Measurements from ENCODE around the gene TMEM41A.
"Not testable (repeated sequence)": the region's sequence is repeated elsewhere in the genome, so short reads cannot be mapped to it uniquely, and the experiment has no call there.

TMEM41A gene

DNA sequence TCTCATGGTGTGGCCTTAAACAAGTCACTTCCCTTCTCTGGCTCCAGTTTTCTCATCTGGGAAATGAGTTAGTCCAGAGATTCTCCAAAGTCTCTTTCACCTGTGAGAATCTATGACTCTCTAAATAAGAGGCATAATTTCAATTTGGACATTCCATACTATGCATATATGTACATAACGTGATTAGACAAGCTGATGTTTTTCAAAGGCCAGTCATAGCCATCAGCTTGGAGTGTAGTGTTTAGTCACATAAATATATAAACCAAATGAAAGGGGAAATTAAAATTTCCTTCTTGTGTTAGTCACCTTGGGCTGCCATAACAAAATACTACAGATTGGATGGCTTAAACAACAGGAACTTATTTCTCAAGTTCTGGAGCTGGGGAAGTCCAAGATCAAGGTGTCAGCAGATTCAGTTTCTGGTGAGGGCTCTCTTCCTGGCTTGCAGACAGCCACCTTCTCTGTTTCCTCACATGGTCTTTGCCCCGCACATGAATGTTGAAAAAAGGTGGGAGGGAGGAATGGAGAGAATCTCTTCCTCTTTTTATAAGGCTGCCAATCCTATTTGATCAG, 19.4 kb downstream of the TMEM41A start:
- Histone ChIP-seq H3K9ac (ENCODE audit: low read length) (no peak overlapping the region), H3K36me3 (ENCODE audit: control insufficient read depth, insufficient read depth, low read length) (peaks cover 9% of the 10 kb centered on the region), H3K27ac (ENCODE audit: low read depth, low read length) (no peak overlapping the region), H3K4me3 (ENCODE audit: low read length) (no peak overlapping the region), H3K27me3 (ENCODE audit: control insufficient read depth, insufficient read depth, low read length) (no peaks in the 10 kb centered on the region), H3K4me1 (ENCODE audit: control insufficient read depth, insufficient read depth, low read length) (no peaks in the 10 kb centered on the region)

DNA sequence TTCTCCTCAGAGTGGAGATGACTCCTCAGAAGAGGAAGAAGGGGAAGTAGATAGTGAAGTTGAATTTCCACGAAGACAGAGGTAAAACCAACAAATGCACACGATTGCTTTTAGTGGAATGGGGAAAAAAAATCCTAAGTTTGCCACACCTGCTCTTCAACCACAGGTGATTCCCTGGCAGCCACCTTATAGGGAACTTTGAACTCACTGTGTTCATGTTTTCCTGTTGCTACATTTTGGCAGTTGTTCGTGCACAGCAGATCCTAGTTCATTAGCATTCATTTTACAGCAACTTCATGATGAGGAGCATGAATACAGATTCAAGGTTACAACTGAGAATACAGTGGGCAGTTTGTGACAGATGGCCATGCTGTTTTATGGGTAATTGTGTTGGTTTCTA, 21.5 kb downstream of the TMEM41A start:
- Histone ChIP-seq H3K27ac (ENCODE audit: low read depth, low read length) (no peak overlapping the region), H3K36me3 (ENCODE audit: control insufficient read depth, insufficient read depth, low read length) (peaks cover 7% of the 10 kb centered on the region), H3K27me3 (ENCODE audit: control insufficient read depth, insufficient read depth, low read length) (no peaks in the 10 kb centered on the region), H3K9ac (ENCODE audit: low read length) (no peak overlapping the region), H3K4me3 (ENCODE audit: low read length) (no peak overlapping the region), H3K4me1 (ENCODE audit: control insufficient read depth, insufficient read depth, low read length) (no peaks in the 10 kb centered on the region)

- not testable (repeated sequence) for H3K27ac ChIP-seq (ENCODE audit: low read depth, low read length); H3K36me3 ChIP-seq (ENCODE audit: control insufficient read depth, insufficient read depth, low read length); H3K4me1 ChIP-seq (ENCODE audit: control insufficient read depth, insufficient read depth, low read length); H3K27me3 ChIP-seq (ENCODE audit: control insufficient read depth, insufficient read depth, low read length); H3K4me3 ChIP-seq (ENCODE audit: low read length); H3K9ac ChIP-seq (ENCODE audit: low read length)
Measured at GRCh38 chr3:185474922-185475321, 23.9 kb downstream of the TMEM41A start.

GRCh38 chr3:185473290-185473815, 25.5 kb downstream of the TMEM41A start:
- Histone ChIP-seq H3K4me1 (ENCODE audit: control insufficient read depth, insufficient read depth, low read length) (no peaks in the 10 kb centered on the region), H3K27ac (ENCODE audit: low read depth, low read length) (no peak overlapping the region), H3K4me3 (ENCODE audit: low read length) (no peak overlapping the region), H3K9ac (ENCODE audit: low read length) (no peak overlapping the region), H3K27me3 (ENCODE audit: control insufficient read depth, insufficient read depth, low read length) (no peaks in the 10 kb centered on the region), H3K36me3 (ENCODE audit: control insufficient read depth, insufficient read depth, low read length) (peaks cover 15% of the 10 kb centered on the region)

DNA sequence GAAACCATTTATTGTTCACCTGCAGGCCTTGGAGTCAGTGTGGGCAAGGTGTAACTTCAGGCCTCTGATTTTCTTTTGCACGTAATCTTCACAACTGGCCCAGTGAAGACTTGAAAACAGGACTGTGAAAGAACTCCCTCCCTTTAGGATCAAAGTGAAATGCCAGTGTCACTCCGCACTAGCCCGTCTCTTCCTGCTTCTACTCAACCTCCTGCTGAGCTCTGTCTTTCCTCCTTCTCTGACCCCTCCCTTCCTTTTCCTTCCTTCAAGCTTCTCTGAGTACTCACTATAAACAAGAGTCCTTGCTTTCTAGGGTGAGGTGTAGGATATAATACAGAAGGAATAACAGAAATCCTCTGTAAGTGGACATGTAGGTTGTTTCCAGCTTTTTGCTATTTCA, 28.5 kb downstream of the TMEM41A start:
- H3K4me1 ChIP-seq (ENCODE audit: control insufficient read depth, insufficient read depth, low read length): no peaks in the 10 kb centered on the region
- no peak overlapping the region for H3K4me3 ChIP-seq (ENCODE audit: low read length)
- no peak overlapping the region for H3K9ac ChIP-seq (ENCODE audit: low read length)
- H3K27ac ChIP-seq (ENCODE audit: low read depth, low read length): no peak overlapping the region
- H3K27me3 ChIP-seq (ENCODE audit: control insufficient read depth, insufficient read depth, low read length): no peaks in the 10 kb centered on the region
- peaks cover 12% of the 10 kb centered on the region for H3K36me3 ChIP-seq (ENCODE audit: control insufficient read depth, insufficient read depth, low read length)

DNA sequence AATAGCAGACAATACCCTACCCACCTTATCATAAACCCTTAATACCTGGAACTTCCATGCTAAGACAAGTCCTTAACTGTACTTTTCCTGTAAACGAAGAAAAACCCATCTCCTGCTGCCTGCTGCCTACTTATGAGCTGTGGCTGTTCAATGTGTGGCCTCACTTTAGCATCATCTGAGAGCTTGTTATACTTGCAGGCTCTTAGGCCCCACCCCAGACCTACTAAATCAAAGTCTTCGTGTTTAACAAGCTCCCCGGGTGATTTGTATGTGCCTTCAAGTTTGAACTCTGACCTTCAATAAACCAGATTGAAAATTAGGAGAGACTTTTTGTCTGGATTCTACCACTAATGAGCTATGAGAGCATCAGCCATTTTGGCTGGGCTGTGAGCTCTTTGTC, 29.3 kb downstream of the TMEM41A start:
- Histone ChIP-seq H3K9ac (ENCODE audit: low read length) (no peak overlapping the region), H3K36me3 (ENCODE audit: control insufficient read depth, insufficient read depth, low read length) (peaks cover 14% of the 10 kb centered on the region), H3K4me3 (ENCODE audit: low read length) (no peak overlapping the region), H3K27me3 (ENCODE audit: control insufficient read depth, insufficient read depth, low read length) (no peaks in the 10 kb centered on the region), H3K27ac (ENCODE audit: low read depth, low read length) (no peak overlapping the region), H3K4me1 (ENCODE audit: control insufficient read depth, insufficient read depth, low read length) (no peaks in the 10 kb centered on the region)

GRCh38 chr3:185466123-185466522, 32.7 kb downstream of the TMEM41A start:
- not testable (repeated sequence) for H3K4me3 ChIP-seq (ENCODE audit: low read length); H3K27me3 ChIP-seq (ENCODE audit: control insufficient read depth, insufficient read depth, low read length); H3K4me1 ChIP-seq (ENCODE audit: control insufficient read depth, insufficient read depth, low read length); H3K27ac ChIP-seq (ENCODE audit: low read depth, low read length); H3K9ac ChIP-seq (ENCODE audit: low read length)
- peaks cover 12% of the 10 kb centered on the region for H3K36me3 ChIP-seq (ENCODE audit: control insufficient read depth, insufficient read depth, low read length)

- Histone ChIP-seq H3K36me3 (ENCODE audit: control insufficient read depth, insufficient read depth, low read length) (peaks cover 12% of the 10 kb centered on the region), H3K4me3 (ENCODE audit: low read length) (no peak overlapping the region), H3K9ac (ENCODE audit: low read length) (no peak overlapping the region), H3K4me1 (ENCODE audit: control insufficient read depth, insufficient read depth, low read length) (no peaks in the 10 kb centered on the region), H3K27me3 (ENCODE audit: control insufficient read depth, insufficient read depth, low read length) (no peaks in the 10 kb centered on the region), H3K27ac (ENCODE audit: low read depth, low read length) (no peak overlapping the region)
Measured at GRCh38 chr3:185465471-185465870, 33.4 kb downstream of the TMEM41A start.

- Histone ChIP-seq H3K4me3 (ENCODE audit: low read length) (no peak overlapping the region), H3K27ac (ENCODE audit: low read depth, low read length) (no peak overlapping the region), H3K9ac (ENCODE audit: low read length) (no peak overlapping the region), H3K4me1 (ENCODE audit: control insufficient read depth, insufficient read depth, low read length) (no peaks in the 10 kb centered on the region), H3K36me3 (ENCODE audit: control insufficient read depth, insufficient read depth, low read length) (peaks cover 6% of the 10 kb centered on the region), H3K27me3 (ENCODE audit: control insufficient read depth, insufficient read depth, low read length) (no peaks in the 10 kb centered on the region)
Measured at GRCh38 chr3:185460719-185461350, 38.0 kb downstream of the TMEM41A start.

GRCh38 chr3:185460309-185460708, 38.5 kb downstream of the TMEM41A start:
- Histone ChIP-seq H3K4me3 (ENCODE audit: low read length) (no peak overlapping the region), H3K27me3 (ENCODE audit: control insufficient read depth, insufficient read depth, low read length) (no peaks in the 10 kb centered on the region), H3K27ac (ENCODE audit: low read depth, low read length) (no peak overlapping the region), H3K36me3 (ENCODE audit: control insufficient read depth, insufficient read depth, low read length) (peaks cover 6% of the 10 kb centered on the region), H3K9ac (ENCODE audit: low read length) (no peak overlapping the region), H3K4me1 (ENCODE audit: control insufficient read depth, insufficient read depth, low read length) (no peaks in the 10 kb centered on the region)

DNA sequence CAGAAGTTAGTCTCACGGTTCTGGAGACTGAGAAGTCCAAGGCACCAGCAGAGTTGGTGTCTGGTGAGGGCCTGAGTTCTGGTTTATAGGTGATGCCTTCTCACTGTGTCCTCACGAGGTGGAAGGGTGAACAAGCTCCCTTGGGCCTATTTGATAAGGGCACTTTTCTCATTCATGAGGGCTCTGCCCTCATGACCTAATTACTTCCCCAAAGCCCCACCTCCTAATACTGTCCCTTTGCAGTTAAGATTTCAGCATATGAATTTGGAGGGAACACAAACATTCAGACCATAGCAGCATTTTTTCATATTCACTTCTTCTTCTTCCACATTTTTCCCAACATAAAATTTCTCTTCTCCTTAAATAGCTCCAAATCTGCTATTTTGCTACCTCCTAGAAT, 41.5 kb downstream of the TMEM41A start:
- Histone ChIP-seq H3K36me3 (ENCODE audit: control insufficient read depth, insufficient read depth, low read length) (peaks cover 5% of the 10 kb centered on the region), H3K27me3 (ENCODE audit: control insufficient read depth, insufficient read depth, low read length) (no peaks in the 10 kb centered on the region), H3K4me1 (ENCODE audit: control insufficient read depth, insufficient read depth, low read length) (no peaks in the 10 kb centered on the region), H3K27ac (ENCODE audit: low read depth, low read length) (no peak overlapping the region), H3K4me3 (ENCODE audit: low read length) (no peak overlapping the region), H3K9ac (ENCODE audit: low read length) (no peak overlapping the region)

- not testable (repeated sequence) for H3K4me3 ChIP-seq (ENCODE audit: low read length); H3K27ac ChIP-seq (ENCODE audit: low read depth, low read length); H3K9ac ChIP-seq (ENCODE audit: low read length); H3K4me1 ChIP-seq (ENCODE audit: control insufficient read depth, insufficient read depth, low read length); H3K36me3 ChIP-seq (ENCODE audit: control insufficient read depth, insufficient read depth, low read length); H3K27me3 ChIP-seq (ENCODE audit: control insufficient read depth, insufficient read depth, low read length)
Measured at GRCh38 chr3:185451432-185451831, 47.4 kb downstream of the TMEM41A start.

GRCh38 chr3:185448107-185448506, 50.7 kb downstream of the TMEM41A start:
- H3K4me3 ChIP-seq (ENCODE audit: low read length): no peak overlapping the region
- peaks cover 4% of the 10 kb centered on the region for H3K36me3 ChIP-seq (ENCODE audit: control insufficient read depth, insufficient read depth, low read length)
- no peak overlapping the region for H3K9ac ChIP-seq (ENCODE audit: low read length)
- no peaks in the 10 kb centered on the region for H3K4me1 ChIP-seq (ENCODE audit: control insufficient read depth, insufficient read depth, low read length)
- no peaks in the 10 kb centered on the region for H3K27me3 ChIP-seq (ENCODE audit: control insufficient read depth, insufficient read depth, low read length)
- no peak overlapping the region for H3K27ac ChIP-seq (ENCODE audit: low read depth, low read length)

Measured in rectal smooth muscle tissue (tissue), 1 donor.